Measurements from ENCODE around the gene KRTAP4-1.

DNA sequence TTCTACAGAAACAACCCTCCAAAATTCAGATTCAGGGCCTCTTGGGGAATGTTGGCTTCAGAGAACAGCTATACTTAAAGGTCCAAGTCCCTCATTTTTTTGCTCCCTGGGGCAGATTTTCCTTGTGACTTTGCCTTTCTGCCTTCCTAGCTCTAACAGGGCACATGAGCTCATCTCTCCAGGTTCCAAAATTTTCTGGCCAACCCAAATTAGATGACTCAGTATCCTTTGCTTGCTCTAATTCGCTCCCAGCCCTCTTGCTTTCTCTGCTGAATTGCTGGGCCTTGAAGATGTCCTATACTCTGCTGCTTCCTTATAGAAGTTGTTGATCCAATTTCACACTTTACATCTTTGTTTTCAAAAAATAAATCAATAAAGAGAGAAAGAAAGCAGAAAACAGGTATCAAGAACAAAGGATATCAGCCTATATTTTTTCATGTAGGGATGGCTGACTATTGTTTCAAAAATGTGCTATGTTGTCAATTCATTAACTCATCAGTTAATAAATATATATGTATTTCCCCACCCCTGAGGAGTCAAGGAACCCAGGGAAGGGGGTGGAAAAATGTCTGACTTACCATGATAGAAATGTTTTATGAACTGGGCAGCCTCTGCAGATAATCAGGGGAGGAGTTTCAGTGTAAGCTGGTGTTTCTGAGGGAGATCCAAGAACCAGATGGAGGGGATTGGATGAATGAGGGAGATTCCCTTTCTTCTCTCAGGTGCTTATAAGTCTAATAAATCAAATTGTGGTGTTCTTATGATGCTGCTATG, 5.7 kb downstream of the KRTAP4-1 start:
- TF ChIP-seq, protein P1, sequence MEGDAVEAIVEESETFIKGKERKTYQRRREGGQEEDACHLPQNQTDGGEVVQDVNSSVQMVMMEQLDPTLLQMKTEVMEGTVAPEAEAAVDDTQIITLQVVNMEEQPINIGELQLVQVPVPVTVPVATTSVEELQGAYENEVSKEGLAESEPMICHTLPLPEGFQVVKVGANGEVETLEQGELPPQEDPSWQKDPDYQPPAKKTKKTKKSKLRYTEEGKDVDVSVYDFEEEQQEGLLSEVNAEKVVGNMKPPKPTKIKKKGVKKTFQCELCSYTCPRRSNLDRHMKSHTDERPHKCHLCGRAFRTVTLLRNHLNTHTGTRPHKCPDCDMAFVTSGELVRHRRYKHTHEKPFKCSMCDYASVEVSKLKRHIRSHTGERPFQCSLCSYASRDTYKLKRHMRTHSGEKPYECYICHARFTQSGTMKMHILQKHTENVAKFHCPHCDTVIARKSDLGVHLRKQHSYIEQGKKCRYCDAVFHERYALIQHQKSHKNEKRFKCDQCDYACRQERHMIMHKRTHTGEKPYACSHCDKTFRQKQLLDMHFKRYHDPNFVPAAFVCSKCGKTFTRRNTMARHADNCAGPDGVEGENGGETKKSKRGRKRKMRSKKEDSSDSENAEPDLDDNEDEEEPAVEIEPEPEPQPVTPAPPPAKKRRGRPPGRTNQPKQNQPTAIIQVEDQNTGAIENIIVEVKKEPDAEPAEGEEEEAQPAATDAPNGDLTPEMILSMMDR (IDR thresholded peaks at IDR 0.05; ENCODE audit: insufficient read depth, low read length), result no peak
- TF ChIP-seq GABPA (IDR thresholded peaks at IDR 0.05; ENCODE audit: low read depth) (no peak), POLR2AphosphoS5 (IDR thresholded peaks at IDR 0.05; ENCODE audit: low read depth) (no peak)

All from HL-60 (cell line).